HCT116 (cell line): ENCODE measurements around the gene SH3GL2. TPM values are rescaled to one million over a fixed set of nuclear protein-coding genes. Genes with fewer than 3 reads are reported as not detected.

Experiments
- ATAC-seq: fragments of 200-7000 bp; cut with Tn5 transposase; 2 replicates; pipeline ENCODE4 v1.9.1; 2020; ENCODE audit warnings: mild to moderate bottlenecking, moderate library complexity
- BruUV-seq: library from RNA; stranded (reverse); fragments of 400-500 nt; replicated peaks from 2 replicates; lab custom pipeline; 2021; lab: Mats Ljungman, UMichigan
- CTCF ChIA-PET: fragments of 300-600 bp; sonication (Branson Sonifier 250); formaldehyde crosslinking; loops from one replicate; lab custom pipeline; 2021; ENCODE audit warnings: antibody characterized with exemption; lab: Charles Lee
- POLR2A ChIA-PET: fragments of 300-600, 350-600 bp; sonication (Branson Sonifier 250); formaldehyde crosslinking; loops from one replicate; lab custom pipeline; 2021; ENCODE audit warnings: antibody characterized with exemption; lab: Charles Lee
- RAD21 ChIA-PET, 2 experiments: fragments of 300-600 bp; sonication (Branson Sonifier 250); formaldehyde crosslinking; loops; one replicate each; lab custom pipeline; 2023; ENCODE audit warnings: low total read pairs in 2 of 2; ENCODE audit not compliant: uncharacterized antibody in 2 of 2, unreplicated experiment in 2 of 2, low non-redundant PET in 1 of 2; lab: Charles Lee
- DNase-seq: peaks from one replicate; pipeline ENCODE4 v3.0.0-alpha.2; 2010; ENCODE audit warnings: low read depth, low spot score
- H2AFZ ChIP-seq: fragments of 200-600 bp; shearing (Covaris generic), sonication (generic); 2 replicates; pipeline ENCODE4 v1.6.1; 2017; ENCODE audit warnings: low read depth, mixed run types, mixed read lengths, antibody characterized with exemption, low read length; ENCODE audit not compliant: poor library complexity, severe bottlenecking
- H3K27ac ChIP-seq: 2 replicates; pipeline ENCODE4 v1.5.1; 2012; ENCODE audit warnings: low read depth, low read length
- H3K27me3 ChIP-seq: fragments of 200-600 bp; sonication (generic); 2 replicates; pipeline ENCODE4 v1.6.1; 2016; ENCODE audit warnings: mixed run types, low read length, mixed read lengths; ENCODE audit not compliant: insufficient read depth
- H3K36me3 ChIP-seq, 2 experiments: fragments of 200-500 bp in 1 of 2; fragments of 200-600 bp in 1 of 2; sonication (Bioruptor generic) in 1 of 2; sonication (generic) in 1 of 2; 2 replicates each; pipeline versions ENCODE4 v1.5.1 to v1.6.1; 2014 to 2016; ENCODE audit warnings: low read length in 2 of 2, inconsistent platforms in 1 of 2, mixed read lengths in 1 of 2, mixed run types in 1 of 2; ENCODE audit not compliant: insufficient read depth in 2 of 2, control insufficient read depth in 1 of 2
- H3K4me1 ChIP-seq, 2 experiments: fragments of 200-600 bp in 1 of 2; sonication (generic) in 1 of 2; 2 replicates each; pipeline versions ENCODE4 v1.5.1 to v1.6.1; 2012 to 2017; ENCODE audit warnings: low read length in 2 of 2, inconsistent platforms in 1 of 2, mild to moderate bottlenecking in 1 of 2, mixed read lengths in 1 of 2, mixed run types in 1 of 2, moderate library complexity in 1 of 2; ENCODE audit not compliant: insufficient read depth in 2 of 2, control insufficient read depth in 1 of 2
- H3K4me2 ChIP-seq: fragments of 200-600 bp; sonication (generic); 2 replicates; pipeline ENCODE4 v1.6.1; 2017; ENCODE audit warnings: mixed run types, low read length, mixed read lengths
- H3K4me3 ChIP-seq, 2 experiments: fragments of 200-600 bp in 1 of 2; sonication (generic) in 1 of 2; replicated peaks in 1 of 2; 2 replicates each; pipeline ENCODE4 v1.5.1; 2011 to 2016; ENCODE audit warnings: low read length in 2 of 2, control low read depth in 1 of 2, low read depth in 1 of 2, mild to moderate bottlenecking in 1 of 2, mixed read lengths in 1 of 2, mixed run types in 1 of 2
- H3K79me2 ChIP-seq: fragments of 200-600 bp; sonication (generic); 2 replicates; pipeline ENCODE4 v1.6.1; 2017; ENCODE audit warnings: mild to moderate bottlenecking, mixed run types, low read length, moderate library complexity, mixed read lengths; ENCODE audit not compliant: insufficient read depth
- H3K9ac ChIP-seq: fragments of 200-600 bp; sonication (generic); 2 replicates; pipeline ENCODE4 v1.6.1; 2016; ENCODE audit warnings: low read length, mixed read lengths
- H3K9me2 ChIP-seq: fragments of 200-600 bp; sonication (generic), shearing (Covaris generic); 2 replicates; pipeline ENCODE4 v1.6.1; 2017; ENCODE audit warnings: mixed run types, mild to moderate bottlenecking, moderate library complexity; ENCODE audit not compliant: insufficient read depth
- H3K9me3 ChIP-seq, 2 experiments: fragments of 200-500 bp in 1 of 2; fragments of 200-600 bp in 1 of 2; sonication (Bioruptor generic) in 1 of 2; sonication (generic) in 1 of 2; 2 replicates each; pipeline ENCODE4 v1.6.1; 2014 to 2017; ENCODE audit warnings: low read length in 2 of 2, mixed read lengths in 2 of 2, inconsistent platforms in 1 of 2, low read depth in 1 of 2, mild to moderate bottlenecking in 1 of 2, mixed run types in 1 of 2, moderate library complexity in 1 of 2; ENCODE audit not compliant: control insufficient read depth in 1 of 2, insufficient read depth in 1 of 2
- H4K20me1 ChIP-seq: fragments of 200-600 bp; sonication (generic), shearing (Covaris generic); 2 replicates; pipeline ENCODE4 v1.6.1; 2017; ENCODE audit warnings: mixed run types, mild to moderate bottlenecking, moderate library complexity; ENCODE audit not compliant: insufficient read depth
- CBX3 ChIP-seq: IDR thresholded peaks from 2 replicates; pipeline ENCODE4 v1.6.1; 2012; ENCODE audit warnings: low read depth
- EZH2 ChIP-seq: fragments of 200-600 bp; sonication (generic); IDR thresholded peaks from 2 replicates; pipeline ENCODE4 v1.6.1; 2017; ENCODE audit warnings: antibody characterized with exemption, mixed run types
- JUND ChIP-seq: IDR thresholded peaks from 2 replicates; pipeline ENCODE4 v1.6.1; 2012
- RAD21 ChIP-seq: IDR thresholded peaks from 2 replicates; pipeline ENCODE4 v1.6.1; 2012; ENCODE audit warnings: low read depth, mild to moderate bottlenecking
- REST ChIP-seq: IDR thresholded peaks from 2 replicates; pipeline ENCODE4 v1.6.1; 2012; ENCODE audit warnings: low read depth
- SIN3A ChIP-seq: IDR thresholded peaks from 2 replicates; pipeline ENCODE4 v1.6.1; 2012; ENCODE audit warnings: low read depth
- intact Hi-C: fragments of 100-400 bp; cut with micrococcal nuclease; formaldehyde crosslinking; loops from 2 replicates; pipeline ENCODE4 v1.10.0; 2022
- total RNA-seq: library from RNA; stranded (reverse); gene quantifications from one replicate; pipeline ENCODE4 v1.2.1, GENCODE V29; 2021; ENCODE audit not compliant: unreplicated experiment
- TF ChIP-seq, protein P1 (sequence below): IDR thresholded peaks from 2 replicates; pipeline ENCODE4 v1.6.1; 2012

Gene SH3GL2
- total RNA-seq, 1 experiment from 2014 or later = not detected

- no TSS peak for BruUV-seq
- intact Hi-C loops = no loop called here
- Histone ChIP-seq H3K4me1 (no peaks in the 10 kb centered on the region), H3K4me2 (no peak overlapping the region)
- TF ChIP-seq SIN3A (no peak), CBX3 (no peak), JUND (no peak), RAD21 (no peak), EZH2 (no peak), REST (no peak)
- TF ChIP-seq, protein P1, sequence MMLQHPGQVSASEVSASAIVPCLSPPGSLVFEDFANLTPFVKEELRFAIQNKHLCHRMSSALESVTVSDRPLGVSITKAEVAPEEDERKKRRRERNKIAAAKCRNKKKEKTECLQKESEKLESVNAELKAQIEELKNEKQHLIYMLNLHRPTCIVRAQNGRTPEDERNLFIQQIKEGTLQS = no peak
- TF ChIP-seq, all 23 proteins: peak for 0
- Histone ChIP-seq H3K9me3 (no peaks in the 10 kb centered on the region), H3K4me3 (no peak overlapping the region), H3K79me2 (no peaks in the 10 kb centered on the region), H3K9me2 (no peaks in the 10 kb centered on the region), H2AFZ (no peak overlapping the region), H3K27ac (no peak overlapping the region), H3K27me3 (0 out of 2 replicates have a peak, but pooled peaks cover 5% of the 10 kb centered on the region), H3K36me3 (no peaks in the 10 kb centered on the region), H4K20me1 (no peaks in the 10 kb centered on the region), H3K9ac (no peak overlapping the region)
- RAD21 ChIA-PET = no interaction called here
- ATAC-seq (no peak), DNase-seq (no peak)
- POLR2A ChIA-PET = no interaction called here
- CTCF ChIA-PET = no interaction called here
These were observed 25.7 kb downstream of the SH3GL2 start for GRCh38 chr9:17604556-17604955.
